ENCODE results near the gene HEATR5A. TPM values are rescaled to one million over a fixed set of nuclear protein-coding genes. Genes with fewer than 3 reads are reported as not detected.
"Not testable (repeated sequence)": the region's sequence is repeated elsewhere in the genome, so short reads cannot be mapped to it uniquely, and the experiment has no call there.

Gene HEATR5A
- total RNA-seq, 4 donors from 2014 or later: 14.2 to 26.6 (median 17.0) TPM

- intact Hi-C loops (cut with DNase I): no loop called here
- 83 to 84% methylated on average over 3 to 6 of the region's 6 CpGs for WGBS, 2 donors
- H3K27me3 ChIP-seq: no peaks in the 10 kb centered on the region
- no peaks in the 10 kb centered on the region for H3K4me1 ChIP-seq
- H3K4me3 ChIP-seq: no peak overlapping the region
- H3K36me3 ChIP-seq: peaks cover 0 to 70% (median 4%) of the 10 kb centered on the region in 3 donors
- TF ChIP-seq CTCF (IDR thresholded peaks at IDR 0.05) (no peak), POLR2A (IDR thresholded peaks at IDR 0.05) (no peak)
- H3K27ac ChIP-seq: peak overlapping the region in 1 of 4 donors; percentile 34
- no peaks in the 10 kb centered on the region for H3K9me3 ChIP-seq
- no peak for DNase-seq
Measured at GRCh38 chr14:31320216-31320615, 100.1 kb downstream of the HEATR5A start.

- Histone ChIP-seq H3K9me3 (no peaks in the 10 kb centered on the region), H3K4me3 (no peak overlapping the region), H3K27ac (no peak overlapping the region), H3K36me3 (peaks cover 0 to 75% (median 4%) of the 10 kb centered on the region in 3 donors), H3K4me1 (no peaks in the 10 kb centered on the region), H3K27me3 (no peaks in the 10 kb centered on the region)
- intact Hi-C loops (cut with DNase I): no loop called here
- TF ChIP-seq CTCF (IDR thresholded peaks at IDR 0.05) (no peak), POLR2A (IDR thresholded peaks at IDR 0.05) (no peak)
- no peak for DNase-seq
- 95% methylated on average over 5 of the region's 5 CpGs for WGBS, 2 donors
Measured at GRCh38 chr14:31319701-31320100, 100.6 kb downstream of the HEATR5A start.

- no peak overlapping the region for H3K4me3 ChIP-seq
- no peak overlapping the region for H3K27ac ChIP-seq
- no peaks in the 10 kb centered on the region for H3K4me1 ChIP-seq
- intact Hi-C loops (cut with DNase I): no loop called here
- H3K36me3 ChIP-seq: peaks cover 0 to 94% (median 0%) of the 10 kb centered on the region in 3 donors
- no peaks in the 10 kb centered on the region for H3K27me3 ChIP-seq
- no peaks in the 10 kb centered on the region for H3K9me3 ChIP-seq
- 93 to 94% methylated on average over 1 of the region's 1 CpG for WGBS, 2 donors
- TF ChIP-seq POLR2A (IDR thresholded peaks at IDR 0.05) (no peak), CTCF (IDR thresholded peaks at IDR 0.05) (no peak)
- no peak for DNase-seq
Measured at GRCh38 chr14:31312934-31313333, 107.4 kb downstream of the HEATR5A start.

GRCh38 chr14:31312370-31312769, 108.0 kb downstream of the HEATR5A start:
- H3K36me3 ChIP-seq: peaks cover 0 to 93% (median 0%) of the 10 kb centered on the region in 3 donors
- not testable (repeated sequence) for H3K4me3 ChIP-seq

GRCh38 chr14:31307618-31308017, 112.7 kb downstream of the HEATR5A start:
- Histone ChIP-seq H3K9me3 (no peaks in the 10 kb centered on the region), H3K27me3 (no peaks in the 10 kb centered on the region), H3K36me3 (peaks cover 0 to 93% (median 5%) of the 10 kb centered on the region in 3 donors), H3K27ac (no peak overlapping the region), H3K4me3 (no peak overlapping the region), H3K4me1 (no peaks in the 10 kb centered on the region)
- no peak for TF ChIP-seq POLR2A (IDR thresholded peaks at IDR 0.05)
- TF ChIP-seq CTCF (IDR thresholded peaks at IDR 0.05): no peak
- intact Hi-C loops (cut with DNase I): no loop called here
- 90 to 94% methylated on average over 3 of the region's 3 CpGs for WGBS, 2 donors
- no peak for DNase-seq

More at GRCh38 chr14:31312370-31312769, 108.0 kb downstream of the HEATR5A start:
- 94 to 97% methylated on average over 4 to 6 of the region's 6 CpGs for WGBS, 2 donors
- intact Hi-C loops (cut with DNase I); H3K9me3 ChIP-seq; DNase-seq; H3K4me1 ChIP-seq; H3K27ac ChIP-seq; H3K27me3 ChIP-seq: not testable (repeated sequence)

GRCh38 chr14:31307198-31307597, 113.2 kb downstream of the HEATR5A start:
- H3K27ac ChIP-seq: no peak overlapping the region
- H3K4me3 ChIP-seq: no peak overlapping the region

More at GRCh38 chr14:31307198-31307597, 113.2 kb downstream of the HEATR5A start:
- Histone ChIP-seq H3K36me3 (peaks cover 0 to 91% (median 6%) of the 10 kb centered on the region in 3 donors), H3K9me3 (no peaks in the 10 kb centered on the region), H3K27me3 (no peaks in the 10 kb centered on the region), H3K4me1 (no peaks in the 10 kb centered on the region)
- TF ChIP-seq POLR2A (IDR thresholded peaks at IDR 0.05): no peak
- peak in 1 of 6 experiments; percentile 32 for TF ChIP-seq CTCF (IDR thresholded peaks at IDR 0.05)
- no peak for DNase-seq
- intact Hi-C loops (cut with DNase I): no loop called here

Data from esophagus squamous epithelium (tissue), 5 donors.